Neural cell (in vitro differentiated cells): ENCODE results near the gene AKR1E2. TPM values are rescaled to one million over a fixed set of nuclear protein-coding genes. Genes with fewer than 3 reads are reported as not detected.

Experiments used
- H2AFZ ChIP-seq: fragments of 200-600, 300-800 bp; sonication (generic), shearing (Covaris generic); 2 replicates; pipeline ENCODE4 v1.6.0; 2014; ENCODE audit warnings: low read depth, mild to moderate bottlenecking, antibody characterized with exemption, low read length, moderate library complexity
- H3F3A ChIP-seq: fragments of 200-600 bp; shearing (Covaris generic); 2 replicates; pipeline ENCODE4 v1.6.1; 2016; ENCODE audit warnings: mild to moderate bottlenecking, moderate library complexity, mixed read lengths, antibody characterized with exemption, low read length; ENCODE audit not compliant: insufficient read depth, poor library complexity, severe bottlenecking
- H3K27ac ChIP-seq: fragments of 200-600, 300-800 bp; sonication (generic), shearing (Covaris generic); 2 replicates; pipeline ENCODE4 v1.5.1; 2014; ENCODE audit warnings: mild to moderate bottlenecking, low read length, moderate library complexity
- H3K27me3 ChIP-seq: fragments of 300-800, 200-600 bp; sonication (generic), shearing (Covaris generic); 2 replicates; pipeline ENCODE4 v1.6.0; 2014; ENCODE audit warnings: mild to moderate bottlenecking, low read depth, low read length, moderate library complexity; ENCODE audit not compliant: insufficient read depth
- H3K36me3 ChIP-seq: fragments of 300-800, 200-600 bp; sonication (generic), shearing (Covaris generic); 2 replicates; pipeline ENCODE4 v1.5.1; 2014; ENCODE audit warnings: mild to moderate bottlenecking, antibody characterized with exemption, low read length, moderate library complexity; ENCODE audit not compliant: insufficient read depth
- H3K4me2 ChIP-seq: fragments of 300-800, 200-600 bp; sonication (generic), shearing (Covaris generic); 2 replicates; pipeline ENCODE4 v1.6.0; 2014; ENCODE audit warnings: mild to moderate bottlenecking, low read length
- H3K4me3 ChIP-seq: fragments of 300-800, 200-600 bp; sonication (generic), shearing (Covaris generic); 2 replicates; pipeline ENCODE4 v1.5.1; 2014; ENCODE audit warnings: mild to moderate bottlenecking, low read length, moderate library complexity
- H3K79me2 ChIP-seq: fragments of 200-600 bp; shearing (Covaris generic); replicated peaks from 2 replicates; pipeline ENCODE4 v1.6.0; 2014; ENCODE audit warnings: mild to moderate bottlenecking, low read length, moderate library complexity; ENCODE audit not compliant: insufficient read depth
- H3K9ac ChIP-seq: fragments of 300-800, 200-600 bp; sonication (generic), shearing (Covaris generic); 2 replicates; pipeline ENCODE4 v1.6.1; 2016; ENCODE audit warnings: mild to moderate bottlenecking, low read length, mixed read lengths
- H3K9me2 ChIP-seq: fragments of 200-600 bp; shearing (Covaris generic); 2 replicates; pipeline ENCODE4 v1.6.1; 2016; ENCODE audit warnings: mild to moderate bottlenecking, low read length, mixed read lengths; ENCODE audit not compliant: insufficient read depth
- H3K9me3 ChIP-seq: fragments of 200-600, 300-800 bp; sonication (generic), shearing (Covaris generic); 2 replicates; pipeline ENCODE4 v1.6.1; 2016; ENCODE audit warnings: mild to moderate bottlenecking, mixed run types, low read length, moderate library complexity, mixed read lengths
- H4K20me1 ChIP-seq: fragments of 200-600 bp; shearing (Covaris generic); 2 replicates; pipeline ENCODE4 v1.6.1; 2016; ENCODE audit warnings: mild to moderate bottlenecking, mixed run types; ENCODE audit not compliant: insufficient read depth
- EP300 ChIP-seq: fragments of 450-650 bp; conservative IDR thresholded peaks from 2 replicates; pipeline ENCODE4 v1.6.1; 2014; ENCODE audit warnings: antibody characterized with exemption, mild to moderate bottlenecking, moderate library complexity; ENCODE audit not compliant: poor library complexity, severe bottlenecking
- EZH2 ChIP-seq: fragments of 200-600, 300-800 bp; shearing (Covaris generic), sonication (generic); IDR thresholded peaks from 2 replicates; pipeline ENCODE4 v1.6.1; 2014; ENCODE audit warnings: antibody characterized with exemption, low read length, borderline replicate concordance, mild to moderate bottlenecking; ENCODE audit not compliant: insufficient read depth, poor library complexity, severe bottlenecking
- MXI1 ChIP-seq: fragments of 450-650 bp; conservative IDR thresholded peaks from 2 replicates; pipeline ENCODE4 v1.6.1; 2014; ENCODE audit warnings: antibody characterized with exemption, mild to moderate bottlenecking; ENCODE audit not compliant: poor library complexity, severe bottlenecking
- POLR2AphosphoS5 ChIP-seq: IDR thresholded peaks from 2 replicates; pipeline ENCODE4 v1.6.1; 2012
- RAD21 ChIP-seq: fragments of 450-650 bp; conservative IDR thresholded peaks from 2 replicates; pipeline ENCODE4 v1.6.1; 2014; ENCODE audit warnings: antibody characterized with exemption, mild to moderate bottlenecking, moderate library complexity
- SMC3 ChIP-seq: fragments of 450-650 bp; conservative IDR thresholded peaks from 2 replicates; pipeline ENCODE4 v1.6.1; 2014; ENCODE audit warnings: antibody characterized with exemption, mild to moderate bottlenecking, moderate library complexity; ENCODE audit not compliant: poor library complexity
- TAF1 ChIP-seq: IDR thresholded peaks from 2 replicates; pipeline ENCODE4 v1.6.1; 2012; ENCODE audit warnings: low read depth
- polyA plus RNA-seq: library from polyadenylated mRNA; depleted of rRNA; stranded (reverse); fragments of >200 nt; gene quantifications from 2 replicates; pipeline ENCODE4 v1.2.3, GENCODE V29; 2014
- TF ChIP-seq, protein P1 (sequence below): fragments of 450-650 bp; IDR thresholded peaks from 2 replicates; pipeline ENCODE4 v1.5.1; 2014; ENCODE audit warnings: antibody characterized with exemption, mild to moderate bottlenecking, moderate library complexity; ENCODE audit not compliant: poor library complexity, severe bottlenecking
- TF ChIP-seq, protein P2 (sequence below): IDR thresholded peaks from 2 replicates; pipeline ENCODE4 v1.6.1; 2012; ENCODE audit warnings: borderline replicate concordance

AKR1E2 gene
- polyA plus RNA-seq, 1 donor from 2014 or later = not detected

GRCh38 chr10:4868357-4868657 lies 42.3 kb downstream of the AKR1E2 start:
- Histone ChIP-seq H3K4me3 (no peak overlapping the region), H3K4me2 (no peak overlapping the region), H3K9me3 (no peaks in the 10 kb centered on the region), H3K9ac (no peak overlapping the region), H3K79me2 (no peaks in the 10 kb centered on the region), H3K27me3 (no peaks in the 10 kb centered on the region), H3K36me3 (no peaks in the 10 kb centered on the region), H3F3A (no peaks in the 10 kb centered on the region), H3K9me2 (no peaks in the 10 kb centered on the region), H2AFZ (no peak overlapping the region), H4K20me1 (no peaks in the 10 kb centered on the region), H3K27ac (no peak overlapping the region)
- no peak for TF ChIP-seq EP300
- TF ChIP-seq MXI1 = no peak
- no peak for TF ChIP-seq SMC3
- TF ChIP-seq RAD21 = no peak
- TF ChIP-seq POLR2AphosphoS5 = no peak
- no peak for TF ChIP-seq EZH2
- TF ChIP-seq, protein P1, sequence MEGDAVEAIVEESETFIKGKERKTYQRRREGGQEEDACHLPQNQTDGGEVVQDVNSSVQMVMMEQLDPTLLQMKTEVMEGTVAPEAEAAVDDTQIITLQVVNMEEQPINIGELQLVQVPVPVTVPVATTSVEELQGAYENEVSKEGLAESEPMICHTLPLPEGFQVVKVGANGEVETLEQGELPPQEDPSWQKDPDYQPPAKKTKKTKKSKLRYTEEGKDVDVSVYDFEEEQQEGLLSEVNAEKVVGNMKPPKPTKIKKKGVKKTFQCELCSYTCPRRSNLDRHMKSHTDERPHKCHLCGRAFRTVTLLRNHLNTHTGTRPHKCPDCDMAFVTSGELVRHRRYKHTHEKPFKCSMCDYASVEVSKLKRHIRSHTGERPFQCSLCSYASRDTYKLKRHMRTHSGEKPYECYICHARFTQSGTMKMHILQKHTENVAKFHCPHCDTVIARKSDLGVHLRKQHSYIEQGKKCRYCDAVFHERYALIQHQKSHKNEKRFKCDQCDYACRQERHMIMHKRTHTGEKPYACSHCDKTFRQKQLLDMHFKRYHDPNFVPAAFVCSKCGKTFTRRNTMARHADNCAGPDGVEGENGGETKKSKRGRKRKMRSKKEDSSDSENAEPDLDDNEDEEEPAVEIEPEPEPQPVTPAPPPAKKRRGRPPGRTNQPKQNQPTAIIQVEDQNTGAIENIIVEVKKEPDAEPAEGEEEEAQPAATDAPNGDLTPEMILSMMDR = no peak
- TF ChIP-seq, protein P2, sequence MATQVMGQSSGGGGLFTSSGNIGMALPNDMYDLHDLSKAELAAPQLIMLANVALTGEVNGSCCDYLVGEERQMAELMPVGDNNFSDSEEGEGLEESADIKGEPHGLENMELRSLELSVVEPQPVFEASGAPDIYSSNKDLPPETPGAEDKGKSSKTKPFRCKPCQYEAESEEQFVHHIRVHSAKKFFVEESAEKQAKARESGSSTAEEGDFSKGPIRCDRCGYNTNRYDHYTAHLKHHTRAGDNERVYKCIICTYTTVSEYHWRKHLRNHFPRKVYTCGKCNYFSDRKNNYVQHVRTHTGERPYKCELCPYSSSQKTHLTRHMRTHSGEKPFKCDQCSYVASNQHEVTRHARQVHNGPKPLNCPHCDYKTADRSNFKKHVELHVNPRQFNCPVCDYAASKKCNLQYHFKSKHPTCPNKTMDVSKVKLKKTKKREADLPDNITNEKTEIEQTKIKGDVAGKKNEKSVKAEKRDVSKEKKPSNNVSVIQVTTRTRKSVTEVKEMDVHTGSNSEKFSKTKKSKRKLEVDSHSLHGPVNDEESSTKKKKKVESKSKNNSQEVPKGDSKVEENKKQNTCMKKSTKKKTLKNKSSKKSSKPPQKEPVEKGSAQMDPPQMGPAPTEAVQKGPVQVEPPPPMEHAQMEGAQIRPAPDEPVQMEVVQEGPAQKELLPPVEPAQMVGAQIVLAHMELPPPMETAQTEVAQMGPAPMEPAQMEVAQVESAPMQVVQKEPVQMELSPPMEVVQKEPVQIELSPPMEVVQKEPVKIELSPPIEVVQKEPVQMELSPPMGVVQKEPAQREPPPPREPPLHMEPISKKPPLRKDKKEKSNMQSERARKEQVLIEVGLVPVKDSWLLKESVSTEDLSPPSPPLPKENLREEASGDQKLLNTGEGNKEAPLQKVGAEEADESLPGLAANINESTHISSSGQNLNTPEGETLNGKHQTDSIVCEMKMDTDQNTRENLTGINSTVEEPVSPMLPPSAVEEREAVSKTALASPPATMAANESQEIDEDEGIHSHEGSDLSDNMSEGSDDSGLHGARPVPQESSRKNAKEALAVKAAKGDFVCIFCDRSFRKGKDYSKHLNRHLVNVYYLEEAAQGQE = no peak
- no peak for TF ChIP-seq TAF1

- no peaks in the 10 kb centered on the region for H4K20me1 ChIP-seq
- no peaks in the 10 kb centered on the region for H3K9me3 ChIP-seq
- no peak overlapping the region for H3K4me2 ChIP-seq
- TF ChIP-seq MXI1 (no peak), EP300 (no peak), SMC3 (no peak), RAD21 (no peak), TAF1 (no peak), EZH2 (no peak), POLR2AphosphoS5 (no peak)
- TF ChIP-seq, protein P2 = no peak
- TF ChIP-seq, protein P1 = no peak
- H3K9me2 ChIP-seq = no peaks in the 10 kb centered on the region
- no peaks in the 10 kb centered on the region for H3F3A ChIP-seq
- no peaks in the 10 kb centered on the region for H3K36me3 ChIP-seq
- H3K9ac ChIP-seq = no peak overlapping the region
- no peaks in the 10 kb centered on the region for H3K27me3 ChIP-seq
- H3K79me2 ChIP-seq = no peaks in the 10 kb centered on the region
- no peak overlapping the region for H3K27ac ChIP-seq
- no peak overlapping the region for H3K4me3 ChIP-seq
- no peak overlapping the region for H2AFZ ChIP-seq
Observed at GRCh38 chr10:4882704-4883078, 56.7 kb downstream of the AKR1E2 start.
